ENCODE data around the gene WNT7B.

WNT7B gene

GRCh38 chr22:45890351-45890635 is 86.7 kb downstream of the WNT7B start:
- no peak overlapping the region for H3K27ac ChIP-seq (ENCODE audit: insufficient read depth, low read length, poor library complexity, severe bottlenecking)
- H3K27me3 ChIP-seq (replicated peaks; ENCODE audit: control insufficient read depth, insufficient read depth, low read length, poor library complexity, severe bottlenecking), result no peaks in the 10 kb centered on the region
- DNase-seq, result no peak
- no peak overlapping the region for H3K4me3 ChIP-seq (ENCODE audit: insufficient read depth, low read depth, low read length, poor library complexity, severe bottlenecking)
- no peaks in the 10 kb centered on the region for H3K4me1 ChIP-seq (ENCODE audit: control insufficient read depth, insufficient read depth, low read length, poor library complexity, severe bottlenecking)
- no peaks in the 10 kb centered on the region for H3K9me3 ChIP-seq (ENCODE audit: control insufficient read depth, low read length)
- H3K36me3 ChIP-seq (ENCODE audit: control insufficient read depth, insufficient read depth, low read length), result no peaks in the 10 kb centered on the region

GRCh38 chr22:45889539-45890350 is 87.2 kb downstream of the WNT7B start:
- no peaks in the 10 kb centered on the region for H3K27me3 ChIP-seq (replicated peaks; ENCODE audit: control insufficient read depth, insufficient read depth, low read length, poor library complexity, severe bottlenecking)
- H3K27ac ChIP-seq (ENCODE audit: insufficient read depth, low read length, poor library complexity, severe bottlenecking), result no peak overlapping the region
- DNase-seq, result no peak
- H3K9me3 ChIP-seq (ENCODE audit: control insufficient read depth, low read length), result no peaks in the 10 kb centered on the region
- H3K4me1 ChIP-seq (ENCODE audit: control insufficient read depth, insufficient read depth, low read length, poor library complexity, severe bottlenecking), result no peaks in the 10 kb centered on the region
- no peaks in the 10 kb centered on the region for H3K36me3 ChIP-seq (ENCODE audit: control insufficient read depth, insufficient read depth, low read length)
- H3K4me3 ChIP-seq (ENCODE audit: insufficient read depth, low read depth, low read length, poor library complexity, severe bottlenecking), result no peak overlapping the region

DNA sequence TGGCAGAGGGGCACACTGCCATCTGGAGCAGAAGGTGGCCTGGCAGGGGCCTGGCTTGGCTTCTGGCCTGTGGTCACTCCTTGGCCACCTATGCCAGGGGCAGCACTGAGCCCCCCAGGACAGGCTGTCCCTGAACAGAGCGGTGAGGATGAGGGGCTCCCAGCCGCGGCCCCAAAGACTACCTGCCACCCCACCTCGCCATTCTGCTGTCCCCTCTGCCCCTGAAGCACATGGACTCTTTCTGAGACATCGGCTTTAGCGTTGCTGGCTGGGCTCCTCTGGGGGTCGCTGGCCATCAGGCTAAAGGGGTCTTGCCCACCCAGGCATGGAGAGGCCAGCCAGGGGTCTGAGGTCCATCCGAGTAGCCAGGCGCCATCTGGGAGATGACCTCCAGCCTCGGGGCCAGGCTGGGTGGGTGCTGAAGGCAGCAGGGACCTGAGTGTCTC is 87.8 kb downstream of the WNT7B start:
- DNase-seq, result no peak
- no peak overlapping the region for H3K27ac ChIP-seq (ENCODE audit: insufficient read depth, low read length, poor library complexity, severe bottlenecking)
- H3K36me3 ChIP-seq (ENCODE audit: control insufficient read depth, insufficient read depth, low read length), result no peaks in the 10 kb centered on the region
- H3K27me3 ChIP-seq (replicated peaks; ENCODE audit: control insufficient read depth, insufficient read depth, low read length, poor library complexity, severe bottlenecking), result no peaks in the 10 kb centered on the region
- no peak overlapping the region for H3K4me3 ChIP-seq (ENCODE audit: insufficient read depth, low read depth, low read length, poor library complexity, severe bottlenecking)
- H3K4me1 ChIP-seq (ENCODE audit: control insufficient read depth, insufficient read depth, low read length, poor library complexity, severe bottlenecking), result no peaks in the 10 kb centered on the region
- H3K9me3 ChIP-seq (ENCODE audit: control insufficient read depth, low read length), result no peaks in the 10 kb centered on the region

DNA sequence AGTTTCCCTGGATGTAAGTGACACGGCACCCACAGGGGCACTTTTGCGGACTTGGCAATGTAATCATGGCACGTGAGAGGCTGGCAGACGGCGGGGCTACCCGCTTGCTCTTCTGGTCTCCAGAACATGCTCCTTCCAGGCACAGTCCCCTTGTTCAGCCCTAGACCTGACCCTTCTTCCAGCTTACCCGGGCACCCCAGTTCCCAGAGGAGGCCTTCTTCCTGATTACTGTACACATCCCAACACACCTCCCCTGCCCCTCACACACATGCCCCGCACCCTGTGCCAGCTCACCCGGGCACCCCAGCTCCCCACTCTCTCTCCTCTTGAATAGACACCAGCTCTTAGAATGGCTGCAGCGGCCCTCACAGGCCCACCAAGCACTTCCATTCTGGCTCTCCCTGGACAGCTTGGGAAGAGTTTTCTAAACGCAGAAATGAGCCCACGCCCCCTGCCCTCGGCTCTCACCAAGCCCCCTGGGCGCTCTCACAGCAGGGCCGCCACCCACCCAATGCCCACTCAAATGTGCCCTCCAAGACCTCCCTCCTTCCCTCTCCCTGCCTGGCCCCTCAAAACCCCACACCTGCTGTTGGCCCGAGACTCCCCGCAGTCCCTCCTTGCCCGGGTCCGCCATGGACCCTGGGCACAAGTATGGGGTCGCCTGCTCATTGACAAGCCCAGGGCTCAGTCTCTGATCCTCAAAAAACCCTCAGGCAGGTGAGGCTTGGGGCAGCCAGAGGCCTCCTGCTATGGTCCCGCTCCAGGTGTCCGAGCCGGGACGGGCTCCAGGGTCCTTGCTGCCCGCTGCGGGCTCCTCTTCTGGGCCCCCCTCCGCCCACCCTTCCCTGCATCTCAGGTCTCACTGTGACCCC is 88.5 kb downstream of the WNT7B start:
- no peaks in the 10 kb centered on the region for H3K4me1 ChIP-seq (ENCODE audit: control insufficient read depth, insufficient read depth, low read length, poor library complexity, severe bottlenecking)
- no peak for DNase-seq
- no peaks in the 10 kb centered on the region for H3K9me3 ChIP-seq (ENCODE audit: control insufficient read depth, low read length)
- no peak overlapping the region for H3K27ac ChIP-seq (ENCODE audit: insufficient read depth, low read length, poor library complexity, severe bottlenecking)
- no peak overlapping the region for H3K4me3 ChIP-seq (ENCODE audit: insufficient read depth, low read depth, low read length, poor library complexity, severe bottlenecking)
- no peaks in the 10 kb centered on the region for H3K27me3 ChIP-seq (replicated peaks; ENCODE audit: control insufficient read depth, insufficient read depth, low read length, poor library complexity, severe bottlenecking)
- no peaks in the 10 kb centered on the region for H3K36me3 ChIP-seq (ENCODE audit: control insufficient read depth, insufficient read depth, low read length)

DNA sequence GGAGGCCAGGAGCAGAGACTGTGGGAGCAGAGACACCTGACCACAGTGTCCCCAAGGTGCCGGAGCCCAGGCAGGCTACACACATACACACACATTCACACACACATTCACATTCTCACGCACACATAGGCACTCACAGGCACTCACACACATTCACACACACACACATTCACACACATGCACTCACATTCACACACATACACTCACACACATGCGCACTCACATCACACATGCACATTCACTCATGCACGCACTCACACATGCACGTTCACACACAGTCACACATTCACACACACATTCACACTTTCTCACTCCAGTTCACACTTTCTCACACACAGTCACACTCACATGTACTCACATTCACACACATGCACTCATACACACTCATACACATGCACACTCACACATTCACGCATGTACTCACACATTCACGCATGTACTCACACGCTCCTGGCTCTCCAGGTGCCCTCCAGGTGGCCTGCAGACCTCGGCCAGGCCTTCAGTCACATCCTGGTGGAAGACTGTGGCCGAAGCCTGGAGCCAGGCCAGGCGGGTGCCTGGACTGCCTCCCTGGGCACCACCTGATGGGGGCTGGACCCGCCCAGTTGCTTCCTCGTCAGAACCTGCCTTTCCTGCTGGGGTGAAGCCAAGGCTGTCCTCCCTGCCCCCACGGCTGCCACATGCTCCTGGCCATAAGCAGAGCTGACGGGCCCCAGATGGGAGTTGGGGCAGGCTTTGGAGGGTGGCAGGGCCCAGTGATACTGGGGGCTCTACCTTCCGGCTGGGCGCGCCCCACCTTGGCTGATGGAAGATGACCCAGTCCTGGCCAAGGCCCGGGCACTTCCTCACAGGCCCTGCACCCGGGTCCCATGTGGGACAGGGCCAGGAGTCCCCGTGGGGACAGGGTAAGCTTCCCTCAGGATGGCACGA is 89.5 kb downstream of the WNT7B start:
- Histone ChIP-seq H3K4me3 (ENCODE audit: insufficient read depth, low read depth, low read length, poor library complexity, severe bottlenecking) (no peak overlapping the region), H3K27me3 (replicated peaks; ENCODE audit: control insufficient read depth, insufficient read depth, low read length, poor library complexity, severe bottlenecking) (no peaks in the 10 kb centered on the region), H3K27ac (ENCODE audit: insufficient read depth, low read length, poor library complexity, severe bottlenecking) (no peak overlapping the region), H3K36me3 (ENCODE audit: control insufficient read depth, insufficient read depth, low read length) (no peaks in the 10 kb centered on the region), H3K4me1 (ENCODE audit: control insufficient read depth, insufficient read depth, low read length, poor library complexity, severe bottlenecking) (no peaks in the 10 kb centered on the region), H3K9me3 (ENCODE audit: control insufficient read depth, low read length) (no peaks in the 10 kb centered on the region)
- no peak for DNase-seq

DNA sequence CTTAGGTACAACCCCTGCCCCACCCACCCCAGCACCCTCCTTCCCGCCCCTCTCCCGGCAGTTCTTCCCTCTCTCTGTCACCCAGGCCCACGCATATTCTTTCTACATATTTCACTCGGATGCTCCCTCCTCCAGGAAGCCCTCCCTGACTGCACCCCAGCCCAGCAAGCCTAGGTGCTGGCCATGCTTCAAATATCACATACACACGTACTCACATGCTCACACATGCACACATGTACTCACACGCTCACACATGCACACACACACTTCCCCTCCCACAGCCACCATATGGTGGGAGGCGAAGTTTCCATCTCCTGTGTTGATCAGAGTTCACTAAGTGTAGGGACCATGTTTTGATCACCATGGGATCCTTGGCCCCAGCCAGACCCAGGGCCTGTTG is 90.4 kb downstream of the WNT7B start:
- no peak overlapping the region for H3K4me3 ChIP-seq (ENCODE audit: insufficient read depth, low read depth, low read length, poor library complexity, severe bottlenecking)
- H3K27ac ChIP-seq (ENCODE audit: insufficient read depth, low read length, poor library complexity, severe bottlenecking), result no peak overlapping the region
- no peaks in the 10 kb centered on the region for H3K36me3 ChIP-seq (ENCODE audit: control insufficient read depth, insufficient read depth, low read length)
- H3K9me3 ChIP-seq (ENCODE audit: control insufficient read depth, low read length), result no peaks in the 10 kb centered on the region
- H3K27me3 ChIP-seq (replicated peaks; ENCODE audit: control insufficient read depth, insufficient read depth, low read length, poor library complexity, severe bottlenecking), result no peaks in the 10 kb centered on the region
- DNase-seq, result no peak
- H3K4me1 ChIP-seq (ENCODE audit: control insufficient read depth, insufficient read depth, low read length, poor library complexity, severe bottlenecking), result no peaks in the 10 kb centered on the region

DNA sequence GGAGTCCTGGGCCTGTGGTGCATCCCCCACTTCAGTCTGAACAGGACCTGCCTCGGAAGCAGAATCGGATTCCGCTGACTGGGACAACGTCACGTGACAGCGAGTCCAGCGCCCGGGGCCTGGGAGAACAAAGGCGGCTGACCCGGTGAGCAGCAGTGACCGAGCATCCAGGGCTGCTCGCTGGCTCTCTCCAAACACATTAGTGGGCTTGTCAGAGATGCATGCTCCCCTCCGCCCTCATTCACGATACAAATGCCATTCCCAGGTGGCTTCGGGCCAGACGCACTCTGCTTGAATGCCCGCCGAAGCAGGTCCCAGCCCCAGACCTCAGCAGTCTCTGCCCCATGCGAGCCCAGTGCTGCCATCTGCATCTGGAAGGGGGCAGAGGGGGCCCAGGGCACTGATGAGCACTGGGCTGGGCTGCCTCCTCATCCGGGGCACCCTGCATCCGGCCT is 91.0 kb downstream of the WNT7B start:
- H3K9me3 ChIP-seq (ENCODE audit: control insufficient read depth, low read length), result no peaks in the 10 kb centered on the region
- no peaks in the 10 kb centered on the region for H3K4me1 ChIP-seq (ENCODE audit: control insufficient read depth, insufficient read depth, low read length, poor library complexity, severe bottlenecking)
- H3K4me3 ChIP-seq (ENCODE audit: insufficient read depth, low read depth, low read length, poor library complexity, severe bottlenecking), result no peak overlapping the region
- H3K27me3 ChIP-seq (replicated peaks; ENCODE audit: control insufficient read depth, insufficient read depth, low read length, poor library complexity, severe bottlenecking), result peaks cover 4% of the 10 kb centered on the region
- DNase-seq, result no peak
- no peaks in the 10 kb centered on the region for H3K36me3 ChIP-seq (ENCODE audit: control insufficient read depth, insufficient read depth, low read length)
- no peak overlapping the region for H3K27ac ChIP-seq (ENCODE audit: insufficient read depth, low read length, poor library complexity, severe bottlenecking)

DNA sequence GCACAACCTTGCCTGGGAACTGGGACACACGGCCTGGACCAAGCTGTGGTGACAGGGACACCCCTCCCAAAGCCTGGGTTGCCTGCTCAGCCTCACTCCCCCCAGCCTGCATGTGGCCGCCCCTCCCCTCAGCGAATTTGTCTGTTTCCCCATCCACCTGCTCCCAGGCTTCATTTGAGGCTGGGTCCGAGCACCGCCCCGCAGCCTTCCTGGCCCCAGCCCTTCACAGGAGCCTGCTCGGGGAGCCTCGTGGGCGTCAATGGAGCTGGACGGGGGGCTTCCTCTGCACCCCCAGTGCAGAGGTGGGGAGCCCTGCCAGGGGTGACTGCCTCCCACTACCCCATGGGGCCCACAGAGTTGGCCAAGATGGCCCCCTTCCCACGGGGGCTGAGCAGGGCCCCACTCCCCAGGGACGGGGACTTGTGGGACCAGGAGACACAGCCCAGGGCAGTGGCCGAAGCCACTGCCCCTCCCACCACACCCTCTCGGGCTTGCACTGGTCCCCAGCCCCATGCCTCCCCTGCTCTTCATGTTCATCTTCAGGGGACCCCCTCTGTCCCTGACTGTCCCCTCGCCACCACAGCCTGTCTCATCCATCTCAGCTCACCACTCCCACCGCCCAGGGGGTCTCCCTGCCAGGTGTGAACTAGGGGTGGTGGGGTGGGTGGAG is 91.7 kb downstream of the WNT7B start:
- Histone ChIP-seq H3K27ac (ENCODE audit: insufficient read depth, low read length, poor library complexity, severe bottlenecking) (no peak overlapping the region), H3K27me3 (replicated peaks; ENCODE audit: control insufficient read depth, insufficient read depth, low read length, poor library complexity, severe bottlenecking) (peaks cover 8% of the 10 kb centered on the region), H3K4me1 (ENCODE audit: control insufficient read depth, insufficient read depth, low read length, poor library complexity, severe bottlenecking) (no peaks in the 10 kb centered on the region), H3K9me3 (ENCODE audit: control insufficient read depth, low read length) (no peaks in the 10 kb centered on the region), H3K36me3 (ENCODE audit: control insufficient read depth, insufficient read depth, low read length) (no peaks in the 10 kb centered on the region), H3K4me3 (ENCODE audit: insufficient read depth, low read depth, low read length, poor library complexity, severe bottlenecking) (no peak overlapping the region)
- no peak for DNase-seq

- Histone ChIP-seq H3K27ac (ENCODE audit: insufficient read depth, low read length, poor library complexity, severe bottlenecking) (no peak overlapping the region), H3K9me3 (ENCODE audit: control insufficient read depth, low read length) (no peaks in the 10 kb centered on the region), H3K36me3 (ENCODE audit: control insufficient read depth, insufficient read depth, low read length) (no peaks in the 10 kb centered on the region), H3K4me3 (ENCODE audit: insufficient read depth, low read depth, low read length, poor library complexity, severe bottlenecking) (no peak overlapping the region), H3K27me3 (replicated peaks; ENCODE audit: control insufficient read depth, insufficient read depth, low read length, poor library complexity, severe bottlenecking) (peaks cover 8% of the 10 kb centered on the region), H3K4me1 (ENCODE audit: control insufficient read depth, insufficient read depth, low read length, poor library complexity, severe bottlenecking) (no peaks in the 10 kb centered on the region)
- DNase-seq, result no peak
These were observed 92.5 kb downstream of the WNT7B start for GRCh38 chr22:45884201-45885062.
